Measurements from ENCODE around the gene PPFIA4. TPM values are rescaled to one million over a fixed set of nuclear protein-coding genes. Genes with fewer than 3 reads are reported as not detected.

Gene PPFIA4
- total RNA-seq, 1 donor from 2014 or later: 22.2 TPM

DNA sequence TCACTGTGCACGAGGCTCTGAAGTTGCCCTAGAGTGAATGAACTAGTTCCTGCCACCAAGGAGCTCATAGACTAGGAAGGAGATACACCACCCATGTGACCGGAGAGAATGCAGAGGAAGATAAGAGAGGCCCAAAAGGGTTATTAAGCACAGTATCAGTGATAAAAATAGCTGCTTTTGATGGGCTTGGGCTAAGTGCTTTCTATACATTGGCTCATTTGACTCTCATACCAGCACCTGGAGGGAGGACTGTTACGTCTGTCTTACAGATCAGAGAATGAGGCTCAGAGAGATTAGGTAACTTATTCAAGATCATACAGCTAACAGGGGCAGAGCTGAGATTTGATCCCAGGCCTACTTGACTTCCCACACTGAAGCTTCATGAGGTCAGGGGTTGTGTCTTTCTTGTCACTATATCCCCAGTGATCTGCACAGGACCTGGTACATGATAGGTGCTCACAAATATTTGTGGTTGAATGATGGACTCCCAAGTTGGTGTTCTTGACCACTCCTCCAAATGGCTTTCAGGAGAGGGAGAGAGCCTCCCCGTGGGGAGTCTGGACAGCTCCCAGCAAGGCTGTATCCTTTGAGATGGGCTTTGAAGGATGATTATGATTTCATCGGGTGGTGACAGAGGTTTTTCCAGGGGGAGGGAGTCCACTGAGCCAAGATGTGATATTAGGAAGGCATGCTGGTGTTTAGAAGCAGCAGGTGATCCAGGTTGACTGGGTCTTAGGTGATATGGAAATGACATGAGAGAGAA, 14.4 kb downstream of the PPFIA4 start:
- peaks cover 16 to 23% of the 10 kb centered on the region in 2 donors for H3K4me1 ChIP-seq
- H3K4me3 ChIP-seq: no peak overlapping the region
- no peaks in the 10 kb centered on the region for H3K9me3 ChIP-seq
- H3K27ac ChIP-seq: no peak overlapping the region
- no peaks in the 10 kb centered on the region for H3K27me3 ChIP-seq
- no peak for DNase-seq (ENCODE audit: low spot score in 2 of 2)
- H3K36me3 ChIP-seq: peaks cover 0 to 4% of the 10 kb centered on the region in 2 donors
- intact Hi-C loops (cut with DNase I): loop anchor here (5.0 kb wide), 1 partner anchor 87 kb away; the partner anchor contains the start of gene ADORA1
- TF ChIP-seq, protein P1, sequence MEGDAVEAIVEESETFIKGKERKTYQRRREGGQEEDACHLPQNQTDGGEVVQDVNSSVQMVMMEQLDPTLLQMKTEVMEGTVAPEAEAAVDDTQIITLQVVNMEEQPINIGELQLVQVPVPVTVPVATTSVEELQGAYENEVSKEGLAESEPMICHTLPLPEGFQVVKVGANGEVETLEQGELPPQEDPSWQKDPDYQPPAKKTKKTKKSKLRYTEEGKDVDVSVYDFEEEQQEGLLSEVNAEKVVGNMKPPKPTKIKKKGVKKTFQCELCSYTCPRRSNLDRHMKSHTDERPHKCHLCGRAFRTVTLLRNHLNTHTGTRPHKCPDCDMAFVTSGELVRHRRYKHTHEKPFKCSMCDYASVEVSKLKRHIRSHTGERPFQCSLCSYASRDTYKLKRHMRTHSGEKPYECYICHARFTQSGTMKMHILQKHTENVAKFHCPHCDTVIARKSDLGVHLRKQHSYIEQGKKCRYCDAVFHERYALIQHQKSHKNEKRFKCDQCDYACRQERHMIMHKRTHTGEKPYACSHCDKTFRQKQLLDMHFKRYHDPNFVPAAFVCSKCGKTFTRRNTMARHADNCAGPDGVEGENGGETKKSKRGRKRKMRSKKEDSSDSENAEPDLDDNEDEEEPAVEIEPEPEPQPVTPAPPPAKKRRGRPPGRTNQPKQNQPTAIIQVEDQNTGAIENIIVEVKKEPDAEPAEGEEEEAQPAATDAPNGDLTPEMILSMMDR (IDR thresholded peaks at IDR 0.05): no peak

DNA sequence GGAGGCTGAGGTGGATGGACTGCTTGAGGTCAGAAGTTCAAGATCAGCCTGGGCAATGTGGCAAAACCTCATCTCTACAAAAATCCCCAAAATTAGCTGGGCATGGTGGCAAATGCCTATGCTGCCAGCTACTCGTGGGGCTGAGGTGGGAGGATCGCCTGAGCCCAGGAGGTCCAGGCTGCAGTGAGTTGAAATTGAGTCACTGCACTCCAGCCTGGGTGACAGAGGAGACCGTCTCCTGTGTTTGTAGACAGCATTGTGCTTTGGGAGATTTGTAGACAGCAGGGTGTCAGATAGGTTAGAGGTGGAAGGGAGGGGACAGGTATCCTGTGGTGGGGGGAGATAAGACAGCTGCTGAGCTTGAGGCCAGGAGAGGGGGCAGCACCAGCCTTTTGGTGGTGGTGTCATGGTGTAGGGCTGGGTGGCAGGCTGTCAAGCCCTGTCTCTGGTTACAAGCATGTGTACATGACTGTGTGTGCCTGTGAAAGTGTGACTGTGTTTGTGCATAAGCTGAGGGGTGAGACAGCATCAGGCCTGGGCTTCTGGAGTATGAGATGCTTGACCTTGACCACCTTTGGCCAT, 15.2 kb downstream of the PPFIA4 start:
- TF ChIP-seq, protein P1 (IDR thresholded peaks at IDR 0.05): no peak
- DNase-seq (ENCODE audit: low spot score in 2 of 2): no peak
- peaks cover 4 to 5% of the 10 kb centered on the region in 2 donors for H3K36me3 ChIP-seq
- H3K27me3 ChIP-seq: no peaks in the 10 kb centered on the region
- no peak overlapping the region for H3K27ac ChIP-seq
- intact Hi-C loops (cut with DNase I): loop anchor here (5.0 kb wide), 1 partner anchor 86 kb away; the partner anchor contains the start of gene ADORA1
- H3K9me3 ChIP-seq: no peaks in the 10 kb centered on the region
- H3K4me1 ChIP-seq: peaks cover 16 to 23% of the 10 kb centered on the region in 2 donors
- no peak overlapping the region for H3K4me3 ChIP-seq

DNA sequence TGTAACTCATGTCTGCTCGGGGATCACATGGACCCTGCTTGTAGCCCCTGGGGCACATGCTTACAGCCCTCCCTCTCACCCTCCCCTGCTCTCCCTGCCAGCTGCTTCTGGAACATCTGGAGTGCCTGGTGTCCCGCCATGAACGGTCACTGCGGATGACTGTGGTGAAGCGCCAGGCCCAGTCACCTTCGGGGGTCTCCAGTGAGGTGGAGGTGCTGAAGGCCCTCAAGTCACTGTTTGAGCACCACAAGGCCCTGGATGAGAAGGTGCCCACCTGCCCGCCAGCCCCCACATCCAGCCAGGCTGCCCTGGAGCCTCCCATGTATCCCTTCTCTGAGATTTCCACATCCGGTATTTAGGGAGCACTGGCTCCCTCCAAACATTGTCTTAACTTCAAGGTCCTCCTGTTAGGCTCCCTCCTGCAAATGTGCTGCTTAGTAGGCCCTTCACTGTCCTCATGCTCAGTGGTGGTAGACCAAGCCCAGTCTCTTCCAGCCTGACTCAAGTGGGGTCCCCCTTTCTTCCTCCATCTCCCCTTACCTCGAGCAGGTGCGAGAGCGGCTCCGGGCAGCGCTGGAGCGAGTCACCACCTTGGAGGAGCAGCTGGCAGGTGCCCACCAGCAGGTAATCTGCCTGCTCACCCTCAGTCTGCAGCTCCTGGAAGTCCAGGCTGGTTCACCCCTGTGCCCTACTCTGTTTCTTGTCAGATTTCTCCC, 17.7 kb downstream of the PPFIA4 start:
- TF ChIP-seq, protein P1 (IDR thresholded peaks at IDR 0.05): no peak
- no peaks in the 10 kb centered on the region for H3K9me3 ChIP-seq
- intact Hi-C loops (cut with DNase I): loop anchor here (5.0 kb wide), 1 partner anchor 83 kb away; the partner anchor contains the start of gene ADORA1
- no peak overlapping the region for H3K4me3 ChIP-seq
- H3K4me1 ChIP-seq: peaks cover 1 to 2% of the 10 kb centered on the region in 2 donors
- DNase-seq (ENCODE audit: low spot score in 2 of 2): no peak
- no peak overlapping the region for H3K27ac ChIP-seq
- peaks cover 4 to 15% of the 10 kb centered on the region in 2 donors for H3K36me3 ChIP-seq
- no peaks in the 10 kb centered on the region for H3K27me3 ChIP-seq

DNA sequence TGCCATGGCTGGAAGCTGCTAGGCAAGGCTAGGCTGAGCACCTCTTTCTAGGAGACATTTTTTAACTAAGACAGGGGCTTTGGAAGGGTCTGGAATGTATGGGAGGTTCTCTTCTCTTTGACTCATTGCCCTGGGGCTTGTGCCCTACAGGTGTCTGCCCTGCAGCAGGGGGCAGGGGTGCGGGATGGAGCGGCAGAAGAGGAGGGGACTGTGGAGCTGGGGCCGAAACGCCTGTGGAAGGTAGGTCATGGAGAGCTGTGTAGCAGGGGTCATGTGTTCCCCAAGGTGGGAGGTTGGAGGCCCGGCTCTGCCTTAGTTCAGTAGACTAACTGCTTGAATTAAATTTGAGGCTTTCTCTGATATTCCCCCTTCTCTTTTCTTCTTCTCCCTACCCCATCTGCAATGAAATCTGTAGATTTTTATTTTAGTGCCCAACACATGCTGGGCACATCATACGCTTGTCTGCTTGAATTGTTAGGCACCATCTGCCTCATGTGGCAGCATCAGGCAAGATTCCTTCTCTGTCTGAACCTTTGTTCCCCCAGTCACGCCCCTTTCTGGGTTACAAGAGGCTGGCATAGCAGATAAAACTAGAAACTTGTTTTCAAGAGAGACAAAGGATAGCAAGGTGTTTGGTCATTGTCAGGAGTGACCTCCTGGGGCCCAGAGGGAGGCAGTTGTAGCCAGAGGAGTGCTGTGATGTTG, 18.4 kb downstream of the PPFIA4 start:
- no peaks in the 10 kb centered on the region for H3K9me3 ChIP-seq
- no peak for DNase-seq (ENCODE audit: low spot score in 2 of 2)
- H3K27me3 ChIP-seq: no peaks in the 10 kb centered on the region
- H3K36me3 ChIP-seq: peaks cover 4 to 17% of the 10 kb centered on the region in 2 donors
- TF ChIP-seq, protein P1 (IDR thresholded peaks at IDR 0.05): no peak
- no peak overlapping the region for H3K4me3 ChIP-seq
- no peak overlapping the region for H3K27ac ChIP-seq
- H3K4me1 ChIP-seq: no peaks in the 10 kb centered on the region
- intact Hi-C loops (cut with DNase I): loop anchor here (5.0 kb wide), 1 partner anchor 83 kb away; the partner anchor contains the start of gene ADORA1

DNA sequence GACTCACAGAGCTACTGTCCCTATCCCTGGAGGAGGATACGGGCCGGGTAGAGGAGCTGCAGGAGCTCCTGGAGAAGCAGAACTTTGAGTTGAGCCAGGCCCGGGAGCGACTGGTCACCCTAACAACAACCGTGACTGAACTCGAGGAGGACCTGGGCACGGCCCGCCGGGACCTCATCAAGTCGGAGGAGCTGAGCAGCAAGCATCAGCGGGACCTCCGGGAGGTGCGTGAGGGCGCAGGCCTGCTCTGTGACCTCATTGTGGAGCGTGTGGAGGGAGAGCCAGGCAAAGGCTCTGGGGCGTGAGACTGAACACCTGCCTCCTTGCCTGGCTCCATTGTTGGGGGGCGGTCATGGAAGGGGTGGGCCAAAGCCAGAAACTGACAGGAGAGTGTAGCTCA, 19.0 kb downstream of the PPFIA4 start:
- TF ChIP-seq, protein P1 (IDR thresholded peaks at IDR 0.05): no peak
- no peak for DNase-seq (ENCODE audit: low spot score in 2 of 2)
- Histone ChIP-seq H3K4me3 (no peak overlapping the region), H3K36me3 (peaks cover 4 to 20% of the 10 kb centered on the region in 2 donors), H3K27me3 (no peaks in the 10 kb centered on the region), H3K27ac (no peak overlapping the region), H3K4me1 (no peaks in the 10 kb centered on the region), H3K9me3 (no peaks in the 10 kb centered on the region)
- intact Hi-C loops (cut with DNase I): no loop called here
